PC-3 (cell line): Measurements from ENCODE around the gene PLXNA4.

ENCODE experiments used
- EZH2 ChIP-seq: fragments of 300-600 bp; sonication (generic); IDR thresholded peaks from one replicate; pipeline ENCODE4 v1.6.1; 2017; ENCODE audit warnings: antibody characterized with exemption, mild to moderate bottlenecking, low read length; ENCODE audit not compliant: unreplicated experiment
- EZH2phosphoT487 ChIP-seq: fragments of 300-600 bp; sonication (generic); IDR thresholded peaks from 2 replicates; pipeline ENCODE4 v1.6.1; 2018; ENCODE audit warnings: mild to moderate bottlenecking, antibody characterized with exemption, low read length, borderline replicate concordance
- TF ChIP-seq, protein P1 (sequence below): fragments of 300-600 bp; sonication (generic); conservative IDR thresholded peaks from 2 replicates; pipeline ENCODE4 v1.5.1; 2017; ENCODE audit warnings: antibody characterized with exemption, low read depth, mild to moderate bottlenecking, low read length

- no peak for TF ChIP-seq EZH2
- TF ChIP-seq, protein P1, sequence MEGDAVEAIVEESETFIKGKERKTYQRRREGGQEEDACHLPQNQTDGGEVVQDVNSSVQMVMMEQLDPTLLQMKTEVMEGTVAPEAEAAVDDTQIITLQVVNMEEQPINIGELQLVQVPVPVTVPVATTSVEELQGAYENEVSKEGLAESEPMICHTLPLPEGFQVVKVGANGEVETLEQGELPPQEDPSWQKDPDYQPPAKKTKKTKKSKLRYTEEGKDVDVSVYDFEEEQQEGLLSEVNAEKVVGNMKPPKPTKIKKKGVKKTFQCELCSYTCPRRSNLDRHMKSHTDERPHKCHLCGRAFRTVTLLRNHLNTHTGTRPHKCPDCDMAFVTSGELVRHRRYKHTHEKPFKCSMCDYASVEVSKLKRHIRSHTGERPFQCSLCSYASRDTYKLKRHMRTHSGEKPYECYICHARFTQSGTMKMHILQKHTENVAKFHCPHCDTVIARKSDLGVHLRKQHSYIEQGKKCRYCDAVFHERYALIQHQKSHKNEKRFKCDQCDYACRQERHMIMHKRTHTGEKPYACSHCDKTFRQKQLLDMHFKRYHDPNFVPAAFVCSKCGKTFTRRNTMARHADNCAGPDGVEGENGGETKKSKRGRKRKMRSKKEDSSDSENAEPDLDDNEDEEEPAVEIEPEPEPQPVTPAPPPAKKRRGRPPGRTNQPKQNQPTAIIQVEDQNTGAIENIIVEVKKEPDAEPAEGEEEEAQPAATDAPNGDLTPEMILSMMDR, result no peak
- no peak for TF ChIP-seq EZH2phosphoT487
These were observed 500.8 kb downstream of the PLXNA4 start for GRCh38 chr7:132075515-132075914.
